Measurements from ENCODE around the gene OR2AT4.

GRCh38 chr11:75107187-75107586, 10.5 kb upstream of the OR2AT4 start:
- TF ChIP-seq, protein P1, sequence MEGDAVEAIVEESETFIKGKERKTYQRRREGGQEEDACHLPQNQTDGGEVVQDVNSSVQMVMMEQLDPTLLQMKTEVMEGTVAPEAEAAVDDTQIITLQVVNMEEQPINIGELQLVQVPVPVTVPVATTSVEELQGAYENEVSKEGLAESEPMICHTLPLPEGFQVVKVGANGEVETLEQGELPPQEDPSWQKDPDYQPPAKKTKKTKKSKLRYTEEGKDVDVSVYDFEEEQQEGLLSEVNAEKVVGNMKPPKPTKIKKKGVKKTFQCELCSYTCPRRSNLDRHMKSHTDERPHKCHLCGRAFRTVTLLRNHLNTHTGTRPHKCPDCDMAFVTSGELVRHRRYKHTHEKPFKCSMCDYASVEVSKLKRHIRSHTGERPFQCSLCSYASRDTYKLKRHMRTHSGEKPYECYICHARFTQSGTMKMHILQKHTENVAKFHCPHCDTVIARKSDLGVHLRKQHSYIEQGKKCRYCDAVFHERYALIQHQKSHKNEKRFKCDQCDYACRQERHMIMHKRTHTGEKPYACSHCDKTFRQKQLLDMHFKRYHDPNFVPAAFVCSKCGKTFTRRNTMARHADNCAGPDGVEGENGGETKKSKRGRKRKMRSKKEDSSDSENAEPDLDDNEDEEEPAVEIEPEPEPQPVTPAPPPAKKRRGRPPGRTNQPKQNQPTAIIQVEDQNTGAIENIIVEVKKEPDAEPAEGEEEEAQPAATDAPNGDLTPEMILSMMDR (IDR thresholded peaks at IDR 0.05; ENCODE audit: low read depth, low read length), result no peak
- no peak for TF ChIP-seq MYC (IDR thresholded peaks at IDR 0.05; ENCODE audit: low read depth, low read length)

Data from NB4 (cell line).